Inflammatory macrophage treated with lipopolysaccharide for 4 hours (primary cell): ENCODE results near the gene LIMS4.
"Not testable (repeated sequence)": the region's sequence is repeated elsewhere in the genome, so short reads cannot be mapped to it uniquely, and the experiment has no call there.

Source experiments
- DNase-seq: peaks from one replicate; pipeline ENCODE4 v3.0.0-alpha.2; 2020

Gene LIMS4, protein sequence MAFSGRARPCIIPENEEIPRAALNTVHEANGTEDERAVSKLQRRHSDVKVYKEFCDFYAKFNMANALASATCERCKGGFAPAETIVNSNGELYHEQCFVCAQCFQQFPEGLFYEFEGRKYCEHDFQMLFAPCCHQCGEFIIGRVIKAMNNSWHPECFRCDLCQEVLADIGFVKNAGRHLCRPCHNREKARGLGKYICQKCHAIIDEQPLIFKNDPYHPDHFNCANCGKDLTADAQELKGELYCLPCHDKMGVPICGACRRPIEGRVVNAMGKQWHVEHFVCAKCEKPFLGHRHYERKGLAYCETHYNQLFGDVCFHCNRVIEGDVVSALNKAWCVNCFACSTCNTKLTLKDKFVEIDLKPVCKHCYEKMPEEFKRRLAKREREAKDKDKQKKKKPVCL

GRCh38 chr2:110472171-110473058 lies at the start of gene LIMS4:
Gene LIMS4, minus strand, starts transcription at chr2:110472816. Its CDS starts 38 bp downstream, at chr2:110472778.
- not testable (repeated sequence) for DNase-seq

GRCh38 chr2:110499755-110500377 lies 27.2 kb upstream of the LIMS4 start:
- DNase-seq, result not testable (repeated sequence)

DNA sequence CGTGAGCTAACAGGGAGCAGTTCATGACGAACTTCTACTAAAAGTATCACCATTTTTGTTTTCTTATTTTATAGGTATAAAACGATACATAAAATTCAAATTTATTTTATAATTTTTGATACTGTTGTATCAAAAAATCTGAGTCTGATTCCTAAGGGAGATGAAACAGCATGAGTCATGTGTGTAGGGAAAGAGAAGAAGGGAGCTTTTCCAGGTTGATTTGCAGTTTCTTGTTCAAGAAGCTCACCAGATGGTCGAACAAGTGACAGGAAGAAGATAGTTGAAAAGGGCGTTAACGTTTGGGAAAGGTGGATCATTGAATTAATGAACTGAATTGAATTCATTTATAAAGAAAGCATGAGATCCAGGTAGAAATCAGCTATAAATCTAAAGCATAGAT lies 23.4 kb upstream of the LIMS4 start:
- not testable (repeated sequence) for DNase-seq

DNA sequence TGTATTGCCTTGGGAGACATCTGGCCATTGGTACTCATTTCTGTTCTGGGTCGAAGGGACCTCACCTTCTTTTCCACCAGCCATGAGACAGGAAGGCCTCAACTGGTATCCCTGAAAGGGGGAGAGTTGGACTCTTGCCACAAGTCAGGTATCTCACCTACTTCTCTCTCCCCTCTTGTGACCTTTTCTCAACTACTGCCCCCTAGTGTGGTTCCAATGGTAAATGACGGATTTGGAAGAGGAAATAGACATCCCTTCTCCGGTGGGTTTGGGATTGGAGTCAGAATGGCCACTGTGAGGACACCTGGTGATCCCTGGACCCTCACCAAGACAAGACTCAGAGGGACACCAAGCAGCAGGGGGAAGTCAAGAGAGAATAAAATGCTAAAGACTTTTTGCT lies 21.9 kb upstream of the LIMS4 start:
- not testable (repeated sequence) for DNase-seq

DNA sequence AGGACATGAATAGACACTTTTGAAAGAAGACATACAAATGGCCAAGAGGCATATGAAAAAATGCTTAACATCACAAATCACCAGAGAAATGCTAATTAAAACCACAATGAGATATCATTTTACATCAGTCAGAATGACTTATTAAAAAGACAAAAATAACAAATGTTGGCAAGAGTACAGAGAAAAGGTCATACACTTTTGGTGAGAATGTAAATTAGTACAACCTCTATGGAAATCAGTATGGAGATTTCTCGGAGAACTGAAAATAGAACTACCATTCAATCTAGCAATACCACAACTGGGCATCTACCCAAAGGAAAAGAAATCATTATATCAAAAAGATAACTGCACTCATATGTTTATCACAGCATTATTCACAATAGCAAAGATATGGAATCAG lies 16.4 kb upstream of the LIMS4 start:
- DNase-seq, result not testable (repeated sequence)

DNA sequence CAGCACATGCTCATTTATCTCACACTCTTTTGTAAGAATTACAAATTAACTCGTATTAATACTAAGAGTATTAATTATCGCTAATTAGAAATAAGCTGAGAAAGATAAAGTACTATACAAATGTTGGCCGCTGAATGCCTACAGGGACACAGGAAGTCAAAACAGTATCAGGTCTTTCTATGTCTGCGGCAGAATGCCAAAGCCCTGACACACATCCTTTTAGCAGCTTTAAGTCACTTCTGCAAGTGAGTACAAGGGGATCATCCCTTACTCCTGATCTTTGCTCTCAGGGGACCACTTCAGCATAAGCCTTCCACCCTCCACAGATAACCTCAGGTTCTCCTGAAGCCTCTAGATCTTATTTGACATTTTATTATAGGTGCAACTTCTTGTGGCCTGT lies 10.1 kb upstream of the LIMS4 start:
- DNase-seq, result not testable (repeated sequence)

DNA sequence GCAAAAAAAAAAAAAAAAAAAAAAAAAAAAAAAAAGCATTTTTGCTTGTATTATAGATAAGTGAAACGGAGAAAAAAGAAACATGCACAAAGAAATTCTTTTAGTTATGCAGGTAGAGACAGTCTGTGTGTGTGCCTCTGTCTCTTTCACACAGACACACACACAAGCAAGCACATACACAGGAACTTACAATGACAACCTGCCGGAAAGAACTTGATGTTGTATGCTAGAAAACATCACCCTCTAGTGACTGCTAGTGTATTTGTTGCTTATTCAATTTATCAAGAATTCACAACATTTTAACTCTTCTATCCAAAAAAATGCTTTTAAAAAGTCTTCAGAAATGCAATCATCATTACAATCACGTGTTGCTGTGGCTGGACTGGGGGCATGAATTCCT lies 8.6 kb upstream of the LIMS4 start:
- DNase-seq, result not testable (repeated sequence)

GRCh38 chr2:110480084-110480483 lies 7.5 kb upstream of the LIMS4 start:
- not testable (repeated sequence) for DNase-seq

- DNase-seq, result not testable (repeated sequence)
Observed at GRCh38 chr2:110477370-110477769, 4.8 kb upstream of the LIMS4 start.

DNA sequence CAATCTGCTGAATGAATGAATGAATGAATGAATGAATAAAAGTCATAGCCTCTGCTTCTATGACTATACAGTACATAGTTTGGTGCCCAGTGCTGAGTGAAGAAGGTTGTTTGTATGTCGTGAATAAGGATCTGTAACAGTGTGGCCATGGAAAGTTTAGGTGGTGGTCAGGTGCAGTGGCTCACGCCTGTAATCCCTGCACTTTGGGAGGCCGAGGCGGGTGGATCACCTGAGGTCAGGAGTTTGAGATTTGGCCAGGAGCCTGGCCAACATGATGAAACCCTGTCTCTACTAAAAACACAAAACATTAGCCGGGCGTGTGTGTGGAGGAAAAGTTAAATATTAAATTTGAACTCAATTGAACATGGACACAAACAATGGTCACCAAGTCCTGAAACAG lies 4.3 kb upstream of the LIMS4 start:
- DNase-seq, result not testable (repeated sequence)

DNA sequence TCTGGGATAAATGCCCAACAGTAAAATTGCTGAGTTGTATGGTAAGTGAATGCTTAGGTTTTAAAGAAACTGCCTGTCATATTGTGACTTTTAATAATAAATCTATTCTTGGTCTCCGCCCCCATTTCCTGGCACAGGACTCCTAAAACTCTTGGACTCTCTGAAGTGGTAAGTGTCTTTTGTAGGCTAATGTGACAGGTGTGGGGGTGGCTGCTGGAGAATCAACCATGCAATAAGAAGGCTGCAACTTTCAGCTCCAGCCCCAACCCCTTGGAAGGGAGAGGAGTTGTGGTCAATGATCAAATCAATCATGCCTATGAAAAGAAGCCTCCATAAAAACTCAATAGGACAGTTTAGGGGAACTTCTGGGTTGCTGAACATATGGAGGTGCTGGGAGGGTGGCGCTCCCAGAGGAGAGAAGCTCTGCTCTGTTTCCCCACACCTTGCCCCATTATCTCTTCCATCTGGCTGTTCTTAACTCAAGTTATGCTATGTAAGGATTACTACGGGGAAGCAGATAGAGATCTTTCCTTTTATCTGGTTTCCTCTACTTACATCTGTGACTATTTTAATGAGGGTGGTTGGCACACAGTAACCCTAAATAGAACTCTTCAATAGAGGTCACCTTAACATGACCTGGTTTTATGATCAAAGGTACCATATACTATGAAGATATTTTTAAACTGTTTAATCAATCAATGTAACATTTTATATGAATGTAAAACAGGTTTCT lies 3.2 kb upstream of the LIMS4 start:
- not testable (repeated sequence) for DNase-seq

- DNase-seq, result not testable (repeated sequence)
Observed at GRCh38 chr2:110474898-110475297, 2.3 kb upstream of the LIMS4 start.

- not testable (repeated sequence) for DNase-seq
Observed at GRCh38 chr2:110473059-110473358, 393 bp upstream of the LIMS4 start.

- DNase-seq, result not testable (repeated sequence)
Observed at GRCh38 chr2:110468921-110469320, 3.7 kb downstream of the LIMS4 start.

DNA sequence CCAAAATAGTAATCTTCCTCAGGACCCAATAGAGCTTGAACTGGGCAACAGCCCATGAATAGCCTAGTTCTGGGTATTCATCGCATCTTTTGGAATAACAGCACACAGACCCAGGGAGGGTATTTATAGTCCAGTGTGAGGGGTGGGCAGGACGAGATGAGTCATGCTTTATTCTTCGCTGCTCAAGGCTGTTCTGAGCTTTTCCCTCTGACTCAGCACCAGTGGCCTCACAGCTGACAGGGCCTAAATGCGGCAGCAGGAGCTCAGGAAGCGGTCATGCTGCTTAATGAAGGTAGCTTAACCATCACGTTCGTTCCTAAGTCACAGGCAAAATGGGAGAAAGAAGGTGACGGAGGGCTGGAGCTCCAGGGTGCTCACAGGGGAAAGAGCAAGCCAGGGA lies 7.3 kb downstream of the LIMS4 start:
- not testable (repeated sequence) for DNase-seq

GRCh38 chr2:110462458-110462857 lies 10.2 kb downstream of the LIMS4 start:
- DNase-seq, result not testable (repeated sequence)

- not testable (repeated sequence) for DNase-seq
Observed at GRCh38 chr2:110460318-110460717, 12.3 kb downstream of the LIMS4 start.

DNA sequence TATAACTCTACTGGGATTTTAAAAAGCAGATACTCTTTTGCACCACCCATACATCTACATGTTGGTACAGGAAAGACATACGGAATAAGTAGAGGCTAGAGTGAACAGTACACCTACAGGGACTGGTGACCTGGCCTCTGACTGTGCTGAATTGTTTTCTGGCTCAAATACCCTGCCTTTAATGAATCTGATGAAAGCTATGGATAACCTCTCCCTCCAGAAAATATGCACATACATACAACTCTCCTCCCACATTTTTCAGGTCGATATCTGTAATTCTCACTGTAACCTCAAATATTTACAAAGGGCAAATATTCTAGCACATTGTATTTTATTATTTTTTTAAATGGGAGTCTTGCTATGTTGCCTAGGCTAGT lies 15.4 kb downstream of the LIMS4 start:
- not testable (repeated sequence) for DNase-seq

DNA sequence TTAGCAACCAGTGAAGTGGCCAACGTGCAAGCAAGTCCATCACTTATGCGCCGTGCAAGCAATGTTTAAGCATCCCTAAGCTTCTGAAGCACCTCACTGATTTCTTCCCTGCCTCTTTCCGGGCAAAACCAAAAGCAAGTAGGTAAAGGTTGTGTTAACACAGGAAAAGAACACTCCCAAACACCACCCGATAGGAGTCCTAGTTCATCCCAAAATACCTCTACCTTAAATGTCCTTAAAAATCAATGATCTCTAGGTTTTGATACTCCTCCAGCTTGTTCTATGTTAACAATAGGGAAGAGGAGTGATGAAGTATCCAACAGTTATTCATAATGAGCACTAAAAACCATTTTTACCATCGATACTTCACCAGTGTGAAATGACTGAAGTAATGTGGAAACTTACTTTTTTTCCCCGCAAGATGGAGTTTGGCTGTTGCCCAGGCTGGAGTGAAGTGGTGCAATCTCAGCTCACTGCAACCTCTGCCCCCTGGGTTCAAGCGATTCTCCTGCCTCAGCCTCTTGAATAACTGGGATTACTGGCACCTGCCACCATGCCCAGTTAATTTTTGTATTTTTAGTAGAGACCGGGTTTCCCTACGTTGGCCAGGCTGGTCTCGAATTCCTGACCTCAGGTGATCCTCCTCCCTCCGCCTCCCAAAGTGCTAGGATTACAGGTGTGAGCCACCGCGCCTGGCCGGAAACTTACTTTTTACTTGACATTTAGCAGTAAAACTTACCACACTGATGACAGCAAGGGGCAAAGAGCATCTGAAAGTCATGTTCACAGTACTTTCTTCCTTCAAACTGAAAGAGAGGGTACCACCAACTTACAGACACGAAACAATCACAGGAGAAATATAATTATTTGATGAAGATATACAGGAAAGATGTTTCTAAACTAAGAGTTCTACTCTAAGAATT lies 16.1 kb downstream of the LIMS4 start:
- not testable (repeated sequence) for DNase-seq

DNA sequence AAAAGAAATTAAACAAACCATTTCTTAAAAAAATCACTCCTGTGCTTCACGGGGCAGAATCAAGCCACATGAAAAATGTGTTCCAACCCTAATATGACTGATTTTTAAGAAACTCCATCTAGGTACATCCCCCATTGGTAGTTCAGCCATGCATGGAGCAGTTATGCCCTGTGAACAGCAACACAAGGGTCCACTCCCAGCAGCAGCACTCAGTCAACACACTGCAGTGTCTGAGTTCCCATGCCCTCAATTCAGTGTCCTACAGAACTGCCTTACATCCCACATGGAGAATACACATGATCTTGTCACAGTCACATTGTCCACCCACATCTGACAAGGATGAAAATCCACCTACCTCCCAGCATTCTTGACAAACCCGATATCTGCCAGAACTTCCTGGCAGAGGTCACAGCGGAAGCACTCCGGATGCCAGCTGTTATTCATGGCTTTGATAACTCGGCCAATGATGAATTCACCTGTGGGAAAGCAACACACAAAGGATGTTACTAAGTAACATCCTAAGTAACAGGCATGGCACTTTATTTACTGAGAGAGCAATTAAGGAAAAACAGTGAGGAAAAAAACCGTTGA lies 17.4 kb downstream of the LIMS4 start:
- not testable (repeated sequence) for DNase-seq

DNA sequence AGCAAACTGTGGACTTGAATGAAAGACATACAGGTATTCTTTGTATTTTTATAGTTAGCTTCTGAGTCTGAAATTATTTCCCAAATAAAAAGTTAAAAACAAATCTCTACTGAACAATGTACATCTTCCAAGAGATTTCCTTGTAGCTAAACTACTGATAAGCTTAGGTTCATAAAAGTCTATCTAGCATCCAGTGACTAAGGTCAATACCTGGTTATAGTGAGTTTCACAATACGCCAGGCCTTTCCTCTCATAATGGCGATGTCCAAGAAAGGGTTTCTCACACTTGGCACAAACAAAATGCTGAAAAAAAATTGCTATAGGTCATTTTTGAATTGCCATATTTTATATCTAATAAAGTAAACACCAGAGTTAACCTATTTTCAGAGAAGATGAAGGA lies 21.7 kb downstream of the LIMS4 start:
- DNase-seq, result not testable (repeated sequence)
